Measurements from ENCODE around the gene BTNL9. TPM values are rescaled to one million over a fixed set of nuclear protein-coding genes. Genes with fewer than 3 reads are reported as not detected.
"Not testable (repeated sequence)": the region's sequence is repeated elsewhere in the genome, so short reads cannot be mapped to it uniquely, and the experiment has no call there.

Gene BTNL9
- total RNA-seq, 4 donors from 2014 or later, result 42.0 to 649 (median 160) TPM

DNA sequence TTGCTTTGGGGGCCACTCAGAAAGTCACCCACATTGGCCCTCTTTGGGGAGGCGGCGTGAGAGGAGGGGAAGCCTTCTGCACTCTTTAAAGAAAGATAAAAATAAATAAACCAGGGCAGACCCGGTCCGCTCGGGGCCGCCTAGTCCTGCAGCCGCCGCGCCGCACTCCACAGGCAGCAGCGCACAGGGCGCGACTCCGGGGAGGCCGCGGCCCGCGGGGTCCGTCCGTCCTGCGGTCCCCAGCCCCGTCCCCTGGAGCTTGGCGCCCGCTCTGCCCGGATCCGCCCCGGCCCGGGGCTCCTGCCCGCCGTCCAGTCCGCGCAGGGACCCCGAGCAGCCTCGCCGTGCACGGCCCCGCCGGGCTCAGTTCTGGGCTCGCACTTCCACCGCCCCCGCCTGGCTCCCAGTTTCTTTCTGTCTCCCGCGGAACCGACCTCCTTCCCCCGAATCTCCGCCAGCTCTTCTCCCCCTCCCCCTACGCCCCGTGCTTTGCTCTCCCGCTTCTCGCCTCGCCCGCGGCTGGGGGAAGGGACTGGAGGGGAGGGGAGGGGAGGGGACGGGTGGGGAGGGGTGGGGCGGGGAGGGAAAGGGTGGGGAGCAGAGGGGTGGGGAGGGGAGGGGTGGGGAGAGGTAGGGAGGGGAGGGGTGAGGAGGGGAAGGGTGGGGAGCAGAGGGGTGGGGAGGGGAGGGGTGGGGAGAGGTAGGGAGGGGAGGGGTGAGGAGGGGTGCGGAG, 57.9 kb downstream of the BTNL9 start:
- not testable (repeated sequence) for DNase-seq (ENCODE audit: low spot score); ATAC-seq (ENCODE audit: low FRiP score)

GRCh38 chr5:181098762-181099601, 58.9 kb downstream of the BTNL9 start:
- TF ChIP-seq, protein P1, sequence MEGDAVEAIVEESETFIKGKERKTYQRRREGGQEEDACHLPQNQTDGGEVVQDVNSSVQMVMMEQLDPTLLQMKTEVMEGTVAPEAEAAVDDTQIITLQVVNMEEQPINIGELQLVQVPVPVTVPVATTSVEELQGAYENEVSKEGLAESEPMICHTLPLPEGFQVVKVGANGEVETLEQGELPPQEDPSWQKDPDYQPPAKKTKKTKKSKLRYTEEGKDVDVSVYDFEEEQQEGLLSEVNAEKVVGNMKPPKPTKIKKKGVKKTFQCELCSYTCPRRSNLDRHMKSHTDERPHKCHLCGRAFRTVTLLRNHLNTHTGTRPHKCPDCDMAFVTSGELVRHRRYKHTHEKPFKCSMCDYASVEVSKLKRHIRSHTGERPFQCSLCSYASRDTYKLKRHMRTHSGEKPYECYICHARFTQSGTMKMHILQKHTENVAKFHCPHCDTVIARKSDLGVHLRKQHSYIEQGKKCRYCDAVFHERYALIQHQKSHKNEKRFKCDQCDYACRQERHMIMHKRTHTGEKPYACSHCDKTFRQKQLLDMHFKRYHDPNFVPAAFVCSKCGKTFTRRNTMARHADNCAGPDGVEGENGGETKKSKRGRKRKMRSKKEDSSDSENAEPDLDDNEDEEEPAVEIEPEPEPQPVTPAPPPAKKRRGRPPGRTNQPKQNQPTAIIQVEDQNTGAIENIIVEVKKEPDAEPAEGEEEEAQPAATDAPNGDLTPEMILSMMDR (IDR thresholded peaks at IDR 0.05), result no peak
- no peak for DNase-seq (ENCODE audit: low spot score)
- no peak for ATAC-seq (ENCODE audit: low FRiP score)

DNA sequence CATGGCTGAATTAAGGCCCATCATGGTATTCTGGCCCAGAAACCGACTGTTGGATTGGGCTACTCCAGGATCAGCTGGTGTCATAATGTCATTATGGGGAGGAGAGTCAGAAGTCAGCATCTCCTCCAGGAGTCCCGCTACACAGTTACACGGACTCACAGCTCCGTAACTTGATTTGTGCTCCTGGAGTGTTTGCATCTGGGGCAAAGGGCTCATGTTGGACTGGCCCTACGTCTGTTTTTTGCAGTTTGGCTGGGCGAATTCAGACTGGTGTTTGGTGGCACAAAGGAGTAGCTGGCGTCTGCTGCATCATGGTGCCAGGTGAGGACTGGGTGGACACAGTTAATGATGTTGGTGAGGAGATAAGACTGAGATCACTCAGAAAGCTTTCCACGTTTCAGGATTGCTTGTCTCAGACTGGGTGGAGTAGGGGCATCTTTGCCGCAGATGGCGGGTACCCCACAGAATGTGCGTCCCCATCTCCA, 59.6 kb downstream of the BTNL9 start:
- ATAC-seq (ENCODE audit: low FRiP score) (no peak), DNase-seq (ENCODE audit: low spot score) (no peak)
- TF ChIP-seq, protein P1 (IDR thresholded peaks at IDR 0.05), result no peak

GRCh38 chr5:181100121-181100875, 60.2 kb downstream of the BTNL9 start:
- TF ChIP-seq, protein P1 (IDR thresholded peaks at IDR 0.05), result no peak
- ATAC-seq (ENCODE audit: low FRiP score), result no peak
- DNase-seq (ENCODE audit: low spot score), result no peak

DNA sequence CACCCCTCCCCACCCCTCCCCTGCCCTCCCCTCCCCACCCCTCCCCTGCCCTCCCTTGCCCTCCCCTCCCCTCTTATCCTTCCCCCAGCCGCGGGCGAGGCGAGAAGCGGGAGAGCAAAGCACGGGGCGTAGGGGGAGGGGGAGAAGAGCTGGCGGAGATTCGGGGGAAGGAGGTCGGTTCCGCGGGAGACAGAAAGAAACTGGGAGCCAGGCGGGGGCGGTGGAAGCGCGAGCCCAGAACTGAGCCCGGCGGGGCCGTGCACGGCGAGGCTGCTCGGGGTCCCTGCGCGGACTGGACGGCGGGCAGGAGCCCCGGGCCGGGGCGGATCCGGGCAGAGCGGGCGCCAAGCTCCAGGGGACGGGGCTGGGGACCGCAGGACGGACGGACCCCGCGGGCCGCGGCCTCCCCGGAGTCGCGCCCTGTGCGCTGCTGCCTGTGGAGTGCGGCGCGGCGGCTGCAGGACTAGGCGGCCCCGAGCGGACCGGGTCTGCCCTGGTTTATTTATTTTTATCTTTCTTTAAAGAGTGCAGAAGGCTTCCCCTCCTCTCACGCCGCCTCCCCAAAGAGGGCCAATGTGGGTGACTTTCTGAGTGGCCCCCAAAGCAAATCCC, 61.1 kb downstream of the BTNL9 start:
- DNase-seq (ENCODE audit: low spot score); ATAC-seq (ENCODE audit: low FRiP score): not testable (repeated sequence)

- DNase-seq (ENCODE audit: low spot score); ATAC-seq (ENCODE audit: low FRiP score): not testable (repeated sequence)
Observed at GRCh38 chr5:181101930-181102674, 62.0 kb downstream of the BTNL9 start.

GRCh38 chr5:181104259-181104568, 64.1 kb downstream of the BTNL9 start:
- ATAC-seq (ENCODE audit: low FRiP score); DNase-seq (ENCODE audit: low spot score): not testable (repeated sequence)

DNA sequence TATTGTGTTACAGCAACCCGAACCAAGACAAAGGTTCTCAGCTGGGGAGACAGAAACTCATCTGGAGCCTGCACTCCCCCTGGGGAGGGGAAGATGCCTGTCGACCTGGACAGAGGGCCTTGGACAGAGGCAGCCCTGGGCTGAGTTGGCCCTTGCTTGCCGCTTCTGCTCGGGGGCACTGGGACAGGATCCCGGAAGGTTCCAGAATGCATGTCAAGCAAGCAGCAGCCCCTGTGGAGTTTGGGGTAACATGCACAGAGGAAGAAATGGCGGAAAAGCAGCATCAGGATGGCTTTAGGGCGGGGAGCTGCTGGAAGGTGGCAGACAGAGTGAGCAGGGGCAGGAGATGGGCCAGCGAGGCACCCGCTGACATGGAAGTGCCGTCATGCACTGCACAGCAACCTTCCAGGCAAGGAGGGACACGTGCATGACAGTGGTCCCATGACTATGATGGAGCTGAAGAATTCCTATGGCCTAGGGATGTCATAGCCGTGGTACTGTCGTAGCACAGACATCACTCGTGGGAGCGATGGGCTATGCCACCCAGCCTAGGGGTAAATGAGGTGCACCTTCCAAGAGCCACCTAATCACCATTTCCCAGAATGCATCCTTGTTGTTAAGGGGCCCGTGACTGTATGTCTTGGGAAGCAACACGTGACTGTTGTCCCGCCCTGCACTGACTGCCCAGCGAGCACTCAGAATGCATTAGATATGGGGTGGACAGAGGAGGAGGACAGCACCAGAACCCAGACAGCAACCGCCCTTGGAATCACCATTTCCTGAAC, 64.7 kb downstream of the BTNL9 start:
- ATAC-seq (ENCODE audit: low FRiP score); DNase-seq (ENCODE audit: low spot score): not testable (repeated sequence)

All from omental fat pad (tissue), 4 donors.